Esophagus (tissue), 2 donors: ENCODE data around the gene MAN1A2. TPM values are rescaled to one million over a fixed set of nuclear protein-coding genes. Genes with fewer than 3 reads are reported as not detected.

ENCODE experiments used
- H3K27ac ChIP-seq, 2 donors: one replicate each; pipeline ENCODE4 v1.5.1; 2013; ENCODE audit warnings: low read depth in 2 of 2, mild to moderate bottlenecking in 2 of 2, inconsistent platforms in 1 of 2, low read length in 1 of 2, moderate library complexity in 1 of 2
- H3K27me3 ChIP-seq, 2 donors: one replicate each; pipeline ENCODE4 v1.6.1; 2013; ENCODE audit warnings: low read length in 2 of 2, control low read depth in 1 of 2, mild to moderate bottlenecking in 1 of 2; ENCODE audit not compliant: insufficient read depth in 2 of 2, control insufficient read depth in 1 of 2
- H3K36me3 ChIP-seq, 2 donors: one replicate each; pipeline ENCODE4 v1.6.1; 2013; ENCODE audit warnings: low read length in 1 of 2; ENCODE audit not compliant: control insufficient read depth in 2 of 2, insufficient read depth in 2 of 2
- H3K4me1 ChIP-seq, 2 donors: one replicate each; pipeline ENCODE4 v1.6.1; 2013; ENCODE audit warnings: low read length in 1 of 2; ENCODE audit not compliant: control insufficient read depth in 2 of 2, insufficient read depth in 2 of 2
- H3K4me3 ChIP-seq, 2 donors: one replicate each; pipeline ENCODE4 v1.5.1; 2013; ENCODE audit warnings: low read length in 2 of 2, mild to moderate bottlenecking in 2 of 2, low read depth in 1 of 2, moderate library complexity in 1 of 2
- H3K9me3 ChIP-seq, 2 donors: one replicate each; pipeline ENCODE4 v1.6.1; 2013; ENCODE audit warnings: mild to moderate bottlenecking in 2 of 2, low read depth in 1 of 2, low read length in 1 of 2, moderate library complexity in 1 of 2; ENCODE audit not compliant: control insufficient read depth in 2 of 2, insufficient read depth in 1 of 2
- WGBS, 2 donors: extraction: QIAGEN DNeasy Blood & Tissue Kit; methylation state at CpG; one replicate each; pipeline ENCODE4 v1.1.7; 2013; 5-methylcytosine and 5-hydroxymethylcytosine counted together
- polyA plus RNA-seq, 2 donors: library from polyadenylated mRNA; stranded (reverse); fragments of 200-250 nt; gene quantifications; one replicate each; pipeline ENCODE4 v1.2.3, GENCODE V29; 2013
- donor health status: healthy with polysubstance abuse.
- donor health status: Bipolar disorder and iron deficiency.

MAN1A2 gene
- polyA plus RNA-seq, 2 donors = 4.7 to 6.2 TPM

DNA sequence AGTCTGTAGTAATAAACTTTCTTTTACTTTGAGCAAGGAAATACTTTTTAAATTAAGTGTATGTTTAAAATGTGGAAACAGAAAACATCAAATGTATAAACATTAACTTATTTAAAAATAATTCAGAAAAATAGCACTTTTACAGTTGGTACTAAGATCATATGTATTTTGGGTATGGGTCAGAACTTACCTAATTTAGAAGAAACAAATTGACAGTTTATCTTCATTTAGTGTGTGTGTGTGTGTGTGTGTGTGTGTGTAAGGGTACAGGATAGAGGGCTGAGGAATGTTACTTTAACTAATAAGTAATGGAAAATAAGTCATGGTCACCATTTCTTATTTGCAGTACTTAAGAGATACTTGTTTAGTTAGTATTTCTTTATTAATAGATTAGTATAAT is 3.3 kb downstream of the MAN1A2 start:
- no peak overlapping the region for H3K27ac ChIP-seq
- no peaks in the 10 kb centered on the region for H3K4me1 ChIP-seq
- no peak overlapping the region for H3K4me3 ChIP-seq
- H3K9me3 ChIP-seq = no peaks in the 10 kb centered on the region
- H3K36me3 ChIP-seq = no peaks in the 10 kb centered on the region
- no peaks in the 10 kb centered on the region for H3K27me3 ChIP-seq

DNA sequence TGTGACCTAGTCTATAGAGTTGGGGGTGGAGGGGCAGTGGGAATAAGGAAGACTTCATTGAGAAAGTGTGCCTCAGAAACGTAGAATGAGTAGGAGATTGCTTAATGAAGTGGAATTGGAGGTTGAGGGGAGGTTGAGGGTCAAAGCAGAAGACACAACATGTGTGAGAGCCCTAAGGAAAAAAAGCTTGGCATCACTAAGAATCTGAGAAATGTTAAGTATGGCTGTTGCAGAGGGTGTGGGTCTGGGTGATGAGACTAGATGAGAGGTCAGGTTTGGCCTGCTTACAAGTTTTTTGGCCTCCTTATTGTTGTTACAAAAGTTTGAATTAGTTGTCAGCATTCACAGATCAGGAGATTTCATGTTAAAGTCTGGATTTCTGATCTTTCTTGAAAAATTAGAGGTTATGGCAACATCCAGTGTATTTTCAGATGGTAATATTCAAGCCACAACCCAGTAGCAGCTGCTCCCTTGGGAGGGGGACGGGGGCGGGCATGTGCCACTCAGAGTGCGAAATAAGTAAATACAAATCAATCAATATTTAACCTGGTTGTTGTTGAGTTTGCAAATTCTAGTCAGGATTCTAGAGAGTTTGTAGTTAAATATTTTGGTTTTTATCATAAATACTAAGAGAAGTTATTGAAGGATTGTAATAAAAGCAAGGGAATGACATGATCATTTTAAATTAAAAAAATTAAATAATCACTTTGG is 4.3 kb downstream of the MAN1A2 start:
- H3K9me3 ChIP-seq = no peaks in the 10 kb centered on the region
- H3K4me1 ChIP-seq = peaks cover 0 to 4% of the 10 kb centered on the region in 2 donors
- no peaks in the 10 kb centered on the region for H3K36me3 ChIP-seq
- H3K4me3 ChIP-seq = no peak overlapping the region
- WGBS, 2 donors = 77 to 79% methylated on average over 4 of the region's 4 CpGs
- H3K27me3 ChIP-seq = no peaks in the 10 kb centered on the region
- H3K27ac ChIP-seq = no peak overlapping the region

DNA sequence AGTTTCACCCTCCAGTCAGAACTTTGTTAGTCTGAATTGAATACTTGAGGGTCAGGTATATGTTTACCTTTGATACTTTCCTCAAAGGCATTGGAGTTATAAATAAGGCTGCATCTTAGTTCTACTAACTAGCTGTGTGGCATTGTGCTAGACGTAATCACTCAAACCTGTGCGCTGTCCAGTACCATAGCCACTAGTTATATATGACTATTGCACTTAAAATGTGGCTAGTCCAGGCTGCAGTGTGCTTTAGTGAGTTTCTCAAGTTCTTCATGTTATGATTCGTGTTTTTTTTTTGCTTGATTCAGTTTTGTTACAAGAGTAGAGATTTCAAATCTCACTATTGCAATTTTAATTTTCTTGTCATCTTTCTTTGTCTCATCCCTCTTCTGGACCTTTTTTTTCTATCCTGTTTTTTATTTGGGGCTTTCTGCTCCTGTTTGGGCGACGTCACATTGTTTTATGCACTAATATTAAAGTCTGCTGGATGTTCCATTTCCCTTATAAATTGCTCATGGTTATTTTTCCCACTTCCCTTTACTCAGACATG is 5.7 kb downstream of the MAN1A2 start:
- Histone ChIP-seq H3K4me1 (peaks cover 0 to 4% of the 10 kb centered on the region in 2 donors), H3K4me3 (no peak overlapping the region), H3K27me3 (no peaks in the 10 kb centered on the region), H3K27ac (no peak overlapping the region), H3K36me3 (no peaks in the 10 kb centered on the region), H3K9me3 (no peaks in the 10 kb centered on the region)
- WGBS, 2 donors = 91 to 93% methylated on average over 5 of the region's 5 CpGs

DNA sequence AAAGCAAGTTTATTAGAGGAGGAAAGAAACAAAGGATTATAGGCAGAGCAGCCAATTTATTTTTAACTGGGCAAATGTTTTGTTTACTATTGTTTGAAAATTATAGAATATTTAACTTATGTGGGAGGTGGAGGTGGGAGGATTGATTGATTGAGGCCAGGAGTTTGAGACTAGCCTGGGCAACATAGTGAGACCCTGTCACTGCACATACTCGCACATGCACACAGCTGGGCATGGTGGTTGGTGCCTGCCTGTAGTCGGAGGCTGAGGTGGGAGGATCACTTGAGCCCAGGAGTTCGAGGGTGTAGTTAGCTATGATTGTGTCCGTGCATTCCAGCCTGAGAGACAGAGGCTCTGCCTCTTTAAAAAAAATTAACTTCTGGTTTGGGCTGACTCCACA is 6.7 kb downstream of the MAN1A2 start:
- no peaks in the 10 kb centered on the region for H3K27me3 ChIP-seq
- no peak overlapping the region for H3K27ac ChIP-seq
- H3K9me3 ChIP-seq = no peaks in the 10 kb centered on the region
- no peaks in the 10 kb centered on the region for H3K36me3 ChIP-seq
- no peak overlapping the region for H3K4me3 ChIP-seq
- 57 to 69% methylated on average over 4 of the region's 4 CpGs for WGBS, 2 donors
- H3K4me1 ChIP-seq = peaks cover 0 to 4% of the 10 kb centered on the region in 2 donors

DNA sequence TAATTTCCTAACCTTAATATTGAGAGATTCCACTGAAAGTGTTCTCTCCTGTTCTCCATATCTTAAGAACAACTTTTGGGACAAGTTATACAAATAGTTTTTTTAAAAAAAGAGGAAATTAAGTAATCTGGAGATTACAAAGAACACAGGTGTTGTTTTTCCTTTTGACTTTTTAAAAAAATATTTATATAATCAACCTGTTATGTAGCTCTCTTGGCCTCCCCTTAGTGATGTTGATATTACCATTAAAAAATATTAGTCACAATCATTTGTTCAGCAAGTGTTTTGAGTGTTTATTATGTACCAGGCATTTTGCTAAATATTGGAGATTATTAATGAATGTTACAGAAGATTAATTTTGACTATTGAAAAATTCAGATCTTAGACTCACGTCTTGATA is 8.1 kb downstream of the MAN1A2 start:
- Histone ChIP-seq H3K27ac (no peak overlapping the region), H3K36me3 (no peaks in the 10 kb centered on the region), H3K9me3 (no peaks in the 10 kb centered on the region), H3K27me3 (no peaks in the 10 kb centered on the region), H3K4me1 (peaks cover 0 to 4% of the 10 kb centered on the region in 2 donors), H3K4me3 (no peak overlapping the region)
- WGBS, 2 donors = 76 to 89% methylated on average over 1 of the region's 1 CpG

DNA sequence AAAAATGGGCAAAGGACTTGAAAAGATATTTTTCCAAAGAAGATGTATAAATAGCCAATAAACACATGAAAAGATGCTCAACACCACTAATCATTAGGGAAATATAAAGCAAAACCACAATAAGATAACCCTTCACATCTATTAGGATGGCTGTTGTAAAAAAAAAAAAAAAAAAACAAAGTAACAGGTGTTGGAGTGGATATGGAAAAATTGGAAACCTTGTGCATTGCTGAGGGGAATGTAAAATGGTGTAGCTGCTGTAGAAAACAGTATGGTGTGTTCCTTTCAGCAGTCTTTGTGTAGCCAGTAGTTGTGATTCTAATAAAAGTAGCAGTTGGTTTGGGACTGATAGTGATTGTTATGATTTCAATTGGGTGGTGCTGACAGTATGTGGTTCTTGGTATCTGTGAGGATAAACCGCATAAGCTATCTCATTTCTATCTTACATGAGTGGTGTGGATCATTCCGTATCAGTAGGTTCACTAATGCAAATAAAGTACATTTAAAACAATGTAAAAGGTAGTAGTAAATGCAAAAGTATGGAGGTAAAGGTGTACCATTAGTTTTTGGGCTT is 19.9 kb downstream of the MAN1A2 start:
- Histone ChIP-seq H3K36me3 (no peaks in the 10 kb centered on the region), H3K4me3 (no peak overlapping the region), H3K4me1 (peaks cover 0 to 2% of the 10 kb centered on the region in 2 donors), H3K27me3 (no peaks in the 10 kb centered on the region), H3K27ac (no peak overlapping the region), H3K9me3 (no peaks in the 10 kb centered on the region)
- WGBS, 2 donors = 88 to 94% methylated on average over 2 of the region's 2 CpGs

DNA sequence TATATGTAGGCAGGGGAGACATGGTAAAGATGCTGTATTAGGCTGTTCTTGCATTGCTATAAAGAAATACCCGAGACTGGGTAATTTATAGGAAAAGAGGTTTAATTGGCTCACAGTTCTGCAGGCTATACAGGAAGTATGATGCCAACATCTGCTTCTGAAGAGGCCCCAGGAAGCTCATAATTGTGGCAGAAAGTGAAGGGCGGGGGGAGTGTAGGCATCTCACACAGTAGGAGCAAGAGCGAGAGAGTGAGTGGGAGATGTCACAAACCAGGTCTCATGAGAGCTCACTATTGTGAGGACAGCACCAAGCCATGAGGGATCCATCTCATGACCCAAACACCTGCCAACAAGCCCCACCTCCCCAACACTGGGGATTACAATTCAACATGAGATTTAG is 21.1 kb downstream of the MAN1A2 start:
- 91 to 94% methylated on average over 3 of the region's 3 CpGs for WGBS, 2 donors
- no peak overlapping the region for H3K27ac ChIP-seq
- no peaks in the 10 kb centered on the region for H3K27me3 ChIP-seq
- no peak overlapping the region for H3K4me3 ChIP-seq
- H3K36me3 ChIP-seq = no peaks in the 10 kb centered on the region
- no peaks in the 10 kb centered on the region for H3K9me3 ChIP-seq
- peaks cover 0 to 2% of the 10 kb centered on the region in 2 donors for H3K4me1 ChIP-seq

DNA sequence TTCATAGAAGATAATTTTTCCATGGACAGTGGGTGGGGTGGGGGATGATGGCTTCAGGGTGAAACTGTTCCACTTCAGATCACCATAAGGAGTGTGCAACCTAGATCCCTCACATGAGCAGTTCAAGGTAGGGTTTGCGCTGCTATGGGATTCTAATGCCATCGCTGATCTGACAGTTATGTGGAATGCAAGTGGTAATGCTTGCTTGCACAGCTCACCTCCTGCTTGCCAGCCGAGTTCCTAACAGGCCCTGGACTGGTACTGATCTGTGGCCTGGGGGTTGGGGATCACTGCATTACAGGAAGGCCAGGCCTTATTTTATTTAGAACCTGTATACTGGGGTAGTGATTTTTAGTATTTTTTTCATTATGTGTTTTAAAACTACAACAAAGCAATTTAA is 22.0 kb downstream of the MAN1A2 start:
- H3K4me1 ChIP-seq = peaks cover 0 to 2% of the 10 kb centered on the region in 2 donors
- H3K27me3 ChIP-seq = no peaks in the 10 kb centered on the region
- no peak overlapping the region for H3K4me3 ChIP-seq
- no peak overlapping the region for H3K27ac ChIP-seq
- H3K9me3 ChIP-seq = no peaks in the 10 kb centered on the region
- 80 to 81% methylated on average over 3 of the region's 3 CpGs for WGBS, 2 donors
- no peaks in the 10 kb centered on the region for H3K36me3 ChIP-seq

DNA sequence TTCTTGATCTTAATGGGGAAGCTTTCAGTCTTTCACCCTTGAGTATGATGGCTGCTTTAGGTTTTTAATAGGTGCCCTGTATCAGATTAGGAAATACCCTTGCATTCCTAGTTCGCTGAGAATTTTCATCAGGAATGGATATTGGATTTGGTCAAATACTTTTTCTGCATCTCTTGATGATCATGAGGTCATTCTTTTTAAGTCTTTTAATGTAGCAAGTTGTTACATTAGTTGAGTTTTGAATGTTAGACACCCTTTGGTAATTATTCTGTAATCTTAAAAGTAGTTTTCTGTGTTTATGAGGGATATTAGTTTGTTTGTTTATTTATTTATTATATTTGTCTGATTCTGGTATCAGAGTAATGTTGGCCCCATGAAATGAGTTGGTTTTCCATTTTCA is 22.5 kb downstream of the MAN1A2 start:
- H3K9me3 ChIP-seq = no peaks in the 10 kb centered on the region
- H3K36me3 ChIP-seq = no peaks in the 10 kb centered on the region
- no peak overlapping the region for H3K4me3 ChIP-seq
- H3K27ac ChIP-seq = no peak overlapping the region
- no peaks in the 10 kb centered on the region for H3K27me3 ChIP-seq
- H3K4me1 ChIP-seq = peaks cover 0 to 2% of the 10 kb centered on the region in 2 donors
- 89 to 97% methylated on average over 1 of the region's 1 CpG for WGBS, 2 donors

DNA sequence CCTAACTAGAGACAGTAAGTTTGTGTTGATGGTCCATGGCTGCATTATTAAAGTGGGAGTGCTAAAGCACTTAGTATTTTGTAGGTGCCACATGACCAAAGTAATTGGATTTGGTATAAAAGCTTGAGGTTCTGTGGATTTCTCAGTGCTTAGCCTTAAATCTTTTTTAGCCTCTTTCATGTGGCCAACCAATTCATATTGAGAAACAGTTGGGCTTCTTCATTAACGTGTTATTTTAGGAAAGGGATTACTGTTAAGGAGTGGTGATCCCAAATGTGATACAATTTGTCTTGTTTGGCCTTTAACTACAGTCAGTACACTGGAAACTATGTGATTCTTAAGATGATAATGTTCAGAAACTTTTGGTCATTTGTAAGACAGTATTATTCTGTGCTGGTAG is 25.5 kb downstream of the MAN1A2 start:
- Histone ChIP-seq H3K27ac (no peak overlapping the region), H3K9me3 (no peaks in the 10 kb centered on the region), H3K4me3 (no peak overlapping the region), H3K36me3 (no peaks in the 10 kb centered on the region), H3K27me3 (no peaks in the 10 kb centered on the region), H3K4me1 (peaks cover 0 to 2% of the 10 kb centered on the region in 2 donors)
- 12 to 15% methylated on average over 1 of the region's 1 CpG for WGBS, 2 donors
